GM18868 (cell line): ENCODE measurements around the gene TENT4B.

Experiments used
- ATAC-seq: cut with Tn5 transposase; IDR thresholded peaks from one replicate; pipeline ENCODE4 v1.9.1; 2021; ENCODE audit warnings: mild to moderate bottlenecking, moderate library complexity; ENCODE audit not compliant: unreplicated experiment

Gene TENT4B

GRCh38 chr16:50192386-50193050, 39.4 kb downstream of the TENT4B start:
- no peak for ATAC-seq

GRCh38 chr16:50193594-50193993, 40.5 kb downstream of the TENT4B start:
- no peak for ATAC-seq

GRCh38 chr16:50195276-50195675, 42.2 kb downstream of the TENT4B start:
- ATAC-seq: no peak

GRCh38 chr16:50195756-50196155, 42.6 kb downstream of the TENT4B start:
- no peak for ATAC-seq

- ATAC-seq: no peak
Measured at GRCh38 chr16:50197582-50197981, 44.5 kb downstream of the TENT4B start.

GRCh38 chr16:50198802-50199403, 45.8 kb downstream of the TENT4B start:
- no peak for ATAC-seq

GRCh38 chr16:50201787-50202186, 48.7 kb downstream of the TENT4B start:
- no peak for ATAC-seq

- ATAC-seq: no peak
Measured at GRCh38 chr16:50202926-50203624, 50.0 kb downstream of the TENT4B start.

- ATAC-seq: no peak
Measured at GRCh38 chr16:50203681-50204080, 50.6 kb downstream of the TENT4B start.

- ATAC-seq: no peak
Measured at GRCh38 chr16:50204453-50205108, 51.5 kb downstream of the TENT4B start.

GRCh38 chr16:50207652-50208051, 54.5 kb downstream of the TENT4B start:
- ATAC-seq: no peak

GRCh38 chr16:50208460-50208931, 55.4 kb downstream of the TENT4B start:
- ATAC-seq: no peak

GRCh38 chr16:50209546-50210265, 56.6 kb downstream of the TENT4B start:
- no peak for ATAC-seq

- ATAC-seq: peak; percentile 92
Measured at GRCh38 chr16:50210266-50211038, 57.3 kb downstream of the TENT4B start.

GRCh38 chr16:50213939-50214519, 60.9 kb downstream of the TENT4B start:
- ATAC-seq: no peak

GRCh38 chr16:50215680-50216079, 62.6 kb downstream of the TENT4B start:
- no peak for ATAC-seq

- no peak for ATAC-seq
Measured at GRCh38 chr16:50216231-50216630, 63.1 kb downstream of the TENT4B start.

GRCh38 chr16:50219402-50219975, 66.4 kb downstream of the TENT4B start:
- ATAC-seq: no peak

- ATAC-seq: no peak
Measured at GRCh38 chr16:50224286-50224685, 71.2 kb downstream of the TENT4B start.
